Cardiac fibroblast (primary cell): ENCODE results near the gene PHF12.
A peak's percentile ranks its signal among the peaks of the same experiment; 100 is the strongest.

Source experiments
- DNase-seq, 2 donors: peaks; one replicate each; pipeline versions ENCODE4 v3.0.0 to v3.0.0-alpha.2; 2010; ENCODE audit warnings: low read depth in 2 of 2
- H3K4me3 ChIP-seq, 2 donors: replicated peaks in 1 of 2; 1 replicate in 1 of 2; 2 replicates in 1 of 2; pipeline ENCODE4 v1.5.1; 2011; ENCODE audit warnings: low read depth in 2 of 2, low read length in 2 of 2, mild to moderate bottlenecking in 2 of 2, moderate library complexity in 1 of 2
- CTCF ChIP-seq: IDR thresholded peaks from one replicate; pipeline ENCODE4 v1.5.1; 2011; ENCODE audit warnings: low read depth, mild to moderate bottlenecking, low read length, inconsistent platforms

PHF12 gene

DNA sequence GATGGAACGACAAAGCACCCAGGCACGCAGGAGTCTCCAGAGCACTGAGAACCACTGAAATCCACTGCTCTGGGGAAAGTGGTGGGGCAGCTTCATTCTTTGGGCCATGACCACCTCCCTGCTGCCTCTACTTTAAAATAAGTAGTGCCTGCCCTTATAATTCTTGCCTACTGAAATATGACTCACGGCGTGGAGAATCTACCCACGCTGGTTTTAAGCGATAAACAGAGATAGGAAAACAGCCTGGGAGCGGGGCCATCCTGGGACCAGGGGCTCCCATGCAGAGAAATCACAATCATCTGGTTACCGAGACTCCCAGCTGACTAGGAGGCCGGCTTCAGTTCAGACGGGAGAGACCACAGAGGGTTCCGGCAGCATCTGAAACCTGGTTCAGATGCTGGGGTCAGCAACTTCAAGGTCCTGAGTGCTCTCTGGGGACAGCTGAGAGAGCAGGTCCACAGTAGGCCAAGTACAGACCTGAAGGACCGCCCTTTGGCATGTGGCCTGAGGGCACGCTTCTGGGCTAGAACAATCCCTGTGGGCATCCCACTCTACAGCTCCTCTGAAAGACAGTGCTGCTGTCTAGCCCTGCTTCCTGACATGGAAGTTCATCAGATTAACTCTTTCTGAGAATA, 39.8 kb downstream of the PHF12 start:
- no peak for DNase-seq
- TF ChIP-seq CTCF = no peak
- H3K4me3 ChIP-seq = no peak overlapping the region

DNA sequence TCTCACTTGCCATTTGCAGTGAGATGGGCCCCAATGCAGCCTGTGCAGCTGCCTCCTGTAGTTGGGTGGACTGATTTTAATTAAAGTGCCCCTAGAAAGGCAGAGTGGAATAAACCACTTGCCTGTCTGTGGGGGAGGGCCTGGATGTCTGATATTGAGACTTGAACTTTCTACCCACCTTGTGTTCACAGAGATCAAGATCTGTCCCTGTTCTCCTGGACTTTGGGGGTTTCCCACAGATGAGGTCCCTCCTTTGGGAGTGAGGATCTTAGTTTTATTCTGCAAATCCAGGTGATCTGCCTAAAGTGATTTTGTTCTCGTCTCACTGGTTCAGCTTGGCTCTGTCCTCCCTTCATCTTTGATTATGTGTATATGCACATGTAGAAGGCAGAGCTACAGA, 40.8 kb downstream of the PHF12 start:
- DNase-seq = no peak
- H3K4me3 ChIP-seq = no peak overlapping the region
- TF ChIP-seq CTCF = no peak

DNA sequence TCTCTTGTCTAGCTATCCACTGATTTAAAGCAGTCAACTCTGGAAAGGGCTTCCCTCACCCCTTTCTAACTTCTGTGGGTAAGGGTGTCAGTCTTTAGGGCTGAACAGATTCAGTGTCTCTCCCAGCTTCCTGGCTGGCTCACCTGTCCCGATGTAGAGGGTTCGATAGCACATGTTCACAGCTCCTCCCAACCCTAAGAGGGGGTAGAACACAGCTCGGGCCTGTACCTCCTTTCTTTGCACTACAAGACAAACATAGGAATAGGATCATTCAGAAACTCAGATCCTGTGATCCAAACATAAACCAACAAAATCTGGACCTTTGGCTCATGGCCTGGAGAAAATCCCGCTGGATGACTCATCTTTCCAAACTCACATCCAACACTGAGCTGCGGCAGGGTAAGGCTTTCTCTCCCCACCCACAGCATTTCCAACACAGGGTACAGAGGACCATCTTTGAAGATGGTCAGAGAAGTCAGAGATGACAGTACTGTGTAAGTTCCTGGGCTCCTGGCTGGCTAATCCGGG, 42.6 kb downstream of the PHF12 start:
- no peak overlapping the region for H3K4me3 ChIP-seq
- no peak for TF ChIP-seq CTCF
- DNase-seq = peak; percentile 49 to 73

DNA sequence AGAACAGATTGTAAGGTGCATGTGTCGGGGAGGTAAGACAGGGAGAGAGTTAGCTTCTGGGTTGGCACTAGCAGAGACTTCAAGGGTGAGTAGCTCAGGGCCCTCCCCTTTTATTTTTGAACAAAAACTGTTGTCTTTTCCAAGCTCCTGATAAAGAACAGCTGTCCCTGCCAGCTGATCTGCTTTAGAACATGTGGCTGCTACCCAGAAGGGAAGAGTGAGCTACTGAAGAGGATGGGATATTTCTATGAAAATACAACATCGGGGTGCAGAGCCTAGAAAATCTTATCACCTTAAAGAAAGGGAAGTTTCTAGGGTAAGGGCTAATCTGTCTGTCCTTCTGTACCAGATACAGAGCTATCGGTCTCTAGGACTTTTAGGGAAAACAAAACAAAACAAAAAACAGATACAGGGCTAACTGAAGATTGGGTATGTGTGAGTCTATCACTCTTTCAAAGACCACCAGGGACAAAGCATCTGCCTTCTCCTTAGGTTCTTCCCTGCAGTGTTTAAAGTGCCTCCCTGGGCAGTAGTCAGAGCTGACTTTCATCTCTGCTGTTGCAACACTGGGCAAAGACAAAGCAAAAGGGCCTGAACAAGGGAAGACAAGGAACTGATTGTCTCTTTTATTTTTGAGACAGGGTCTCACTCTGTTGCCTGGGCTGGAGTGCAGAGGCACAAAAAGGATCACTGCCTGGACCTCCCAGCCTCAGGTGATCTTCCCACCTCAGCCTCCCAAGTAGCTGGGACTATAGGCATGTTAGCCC, 43.4 kb downstream of the PHF12 start:
- DNase-seq = peak in 1 of 2 donors; percentile 68
- no peak for TF ChIP-seq CTCF
- H3K4me3 ChIP-seq = no peak overlapping the region

DNA sequence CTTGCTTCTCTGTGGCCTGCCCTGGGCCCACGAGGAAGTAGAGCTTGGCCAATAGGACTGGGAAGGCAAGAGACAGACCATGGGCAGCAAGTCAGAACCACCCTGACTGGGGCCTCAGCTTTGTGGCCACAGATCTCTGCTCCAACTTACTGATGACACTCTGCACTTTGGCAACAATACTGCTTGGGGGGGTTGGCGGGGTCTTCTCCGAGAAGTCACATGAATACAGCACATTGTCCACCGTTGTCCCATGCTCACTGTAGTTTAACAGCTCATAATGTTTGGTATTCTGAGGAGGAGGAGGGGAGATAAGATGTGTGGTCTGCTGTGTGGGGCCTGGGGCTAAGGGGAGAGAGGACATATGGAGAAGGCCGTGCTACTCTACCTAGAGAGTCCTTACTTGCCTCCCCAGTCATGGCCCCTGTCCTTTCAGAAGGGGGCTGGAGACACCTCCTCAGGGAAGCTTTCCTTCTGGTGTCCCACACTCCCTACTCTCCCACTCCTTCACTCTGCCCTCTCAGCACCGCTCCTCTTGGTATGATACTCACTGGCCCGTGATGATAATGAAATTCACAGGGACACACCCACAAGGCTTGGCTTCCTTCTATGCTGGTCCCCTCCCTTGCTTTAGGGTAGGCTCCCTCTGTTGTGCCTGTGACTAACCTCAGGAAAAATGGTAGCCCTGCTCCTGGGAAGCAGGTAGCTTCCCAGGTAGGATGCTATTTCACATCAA, 44.4 kb downstream of the PHF12 start:
- TF ChIP-seq CTCF = no peak
- H3K4me3 ChIP-seq = no peak overlapping the region
- no peak for DNase-seq

DNA sequence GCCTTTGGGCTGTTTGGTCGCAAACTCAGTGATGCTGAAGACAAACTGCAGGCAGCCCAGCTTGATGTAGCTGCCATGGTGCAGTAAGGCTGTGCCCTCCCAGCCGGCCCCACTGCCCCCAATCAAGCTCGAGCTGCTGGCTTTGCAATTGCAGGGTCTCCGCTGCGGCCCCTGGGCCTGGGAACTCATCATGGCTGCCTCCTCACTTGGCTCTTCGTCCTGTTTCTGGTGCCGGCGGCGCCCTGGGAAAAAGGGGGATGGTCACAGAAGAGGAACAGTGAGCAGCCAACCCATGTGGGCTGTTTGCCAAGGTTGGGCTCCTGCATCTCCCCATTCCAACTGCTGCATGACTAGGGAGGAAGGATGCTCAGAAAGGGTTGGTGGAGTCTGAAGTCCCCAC, 45.0 kb downstream of the PHF12 start:
- H3K4me3 ChIP-seq = no peak overlapping the region
- DNase-seq = no peak
- TF ChIP-seq CTCF = no peak
